IMR-90 (cell line): Measurements from ENCODE around the gene GALNT7. TPM values are rescaled to one million over a fixed set of nuclear protein-coding genes. Genes with fewer than 3 reads are reported as not detected.

Experiments used
- ATAC-seq: fragments of 200-7000 bp; cut with Tn5 transposase; 2 replicates; pipeline ENCODE4 v1.9.1; 2020; ENCODE audit warnings: low read depth, mild to moderate bottlenecking, moderate library complexity
- BruUV-seq: library from RNA; stranded (reverse); fragments of 400-500 nt; replicated peaks from 2 replicates; lab custom pipeline; 2021; lab: Mats Ljungman, UMichigan
- CTCF ChIA-PET: fragments of 300-600 bp; formaldehyde crosslinking; extraction: SDS; loops from one replicate; lab custom pipeline; 2021; ENCODE audit warnings: antibody characterized with exemption; lab: Yijun Ruan, JAX
- POLR2A ChIA-PET: fragments of 300-600 bp; sonication (Branson Sonifier 250); formaldehyde crosslinking; loops from one replicate; lab custom pipeline; 2022; ENCODE audit warnings: antibody characterized with exemption; ENCODE audit not compliant: unreplicated experiment; lab: Charles Lee
- DNase-seq: peaks from one replicate; pipeline ENCODE4 v3.0.0; 2013
- H2AFZ ChIP-seq: replicated peaks from 2 replicates; pipeline ENCODE3; 2013; ENCODE audit warnings: low read length, mild to moderate bottlenecking; ENCODE audit not compliant: poor library complexity
- H2AK5ac ChIP-seq: 2 replicates; pipeline ENCODE4 v1.6.1; 2013; ENCODE audit warnings: low read depth, low read length, inconsistent platforms
- H2AK9ac ChIP-seq: replicated peaks from 2 replicates; pipeline ENCODE3; 2013; ENCODE audit warnings: mild to moderate bottlenecking, low read depth, low read length, moderate library complexity; ENCODE audit not compliant: poor library complexity
- H2BK120ac ChIP-seq: 2 replicates; pipeline ENCODE4 v1.6.1; 2013; ENCODE audit warnings: low read depth, low read length, inconsistent platforms
- H2BK15ac ChIP-seq: 3 replicates; pipeline ENCODE4 v1.6.1; 2013; ENCODE audit warnings: low read depth, low read length, inconsistent platforms
- H2BK20ac ChIP-seq: 2 replicates; pipeline ENCODE4 v1.6.1; 2013; ENCODE audit warnings: low read depth, mild to moderate bottlenecking, inconsistent platforms, low read length, moderate library complexity
- H2BK5ac ChIP-seq: 2 replicates; pipeline ENCODE4 v1.6.1; 2013; ENCODE audit warnings: mild to moderate bottlenecking, low read depth, low read length, inconsistent platforms; ENCODE audit not compliant: poor library complexity, severe bottlenecking
- H3K14ac ChIP-seq: replicated peaks from 2 replicates; pipeline ENCODE4 v1.6.1; 2013; ENCODE audit warnings: low read depth, low read length, inconsistent platforms
- H3K18ac ChIP-seq: 2 replicates; pipeline ENCODE4 v1.6.1; 2013; ENCODE audit warnings: low read depth, low read length, control low read depth
- H3K23ac ChIP-seq: 2 replicates; pipeline ENCODE4 v1.6.1; 2013; ENCODE audit warnings: low read depth, low read length, inconsistent platforms
- H3K27ac ChIP-seq: 2 replicates; pipeline ENCODE4 v1.5.1; 2013; ENCODE audit warnings: mild to moderate bottlenecking, control low read depth, low read length; ENCODE audit not compliant: insufficient read depth
- H3K27me3 ChIP-seq: 2 replicates; pipeline ENCODE4 v1.6.1; 2013; ENCODE audit warnings: low read length; ENCODE audit not compliant: control insufficient read depth, insufficient read depth
- H3K36me3 ChIP-seq: 2 replicates; pipeline ENCODE4 v1.6.1; 2013; ENCODE audit warnings: low read length, mixed read lengths; ENCODE audit not compliant: control insufficient read depth, insufficient read depth
- H3K4ac ChIP-seq: 2 replicates; pipeline ENCODE4 v1.6.1; 2013; ENCODE audit warnings: low read depth, low read length, inconsistent platforms
- H3K4me1 ChIP-seq: 2 replicates; pipeline ENCODE4 v1.6.1; 2013; ENCODE audit warnings: low read length, mixed read lengths; ENCODE audit not compliant: control insufficient read depth, insufficient read depth
- H3K4me2 ChIP-seq: 2 replicates; pipeline ENCODE4 v1.6.1; 2013; ENCODE audit warnings: low read depth, mild to moderate bottlenecking, control low read depth, low read length, moderate library complexity
- H3K4me3 ChIP-seq: 2 replicates; pipeline ENCODE4 v1.5.1; 2013; ENCODE audit warnings: low read depth, mild to moderate bottlenecking, control low read depth, low read length, moderate library complexity; ENCODE audit not compliant: insufficient read depth
- H3K56ac ChIP-seq: 2 replicates; pipeline ENCODE4 v1.6.1; 2013; ENCODE audit warnings: low read length, inconsistent platforms; ENCODE audit not compliant: insufficient read depth; ENCODE audit errors: extremely low read depth
- H3K79me1 ChIP-seq, 2 experiments: 2 replicates each; pipeline ENCODE4 v1.6.1; 2013; ENCODE audit warnings: low read length in 2 of 2, inconsistent platforms in 1 of 2, low read depth in 1 of 2
- H3K9ac ChIP-seq: 2 replicates; pipeline ENCODE4 v1.6.1; 2013; ENCODE audit warnings: low read depth, low read length, control low read depth
- H3K9me1 ChIP-seq: 2 replicates; pipeline ENCODE4 v1.6.1; 2013; ENCODE audit warnings: low read length, inconsistent platforms; ENCODE audit not compliant: insufficient read depth
- H3K9me3 ChIP-seq: 2 replicates; pipeline ENCODE4 v1.6.1; 2013; ENCODE audit warnings: low read length; ENCODE audit not compliant: control insufficient read depth, insufficient read depth
- H4K20me1 ChIP-seq: 2 replicates; pipeline ENCODE4 v1.6.1; 2013; ENCODE audit warnings: low read length, inconsistent platforms; ENCODE audit not compliant: insufficient read depth
- H4K5ac ChIP-seq: 2 replicates; pipeline ENCODE4 v1.6.1; 2013; ENCODE audit warnings: mild to moderate bottlenecking, low read depth, low read length, control low read depth
- H4K8ac ChIP-seq, 2 experiments: 2 replicates each; pipeline ENCODE4 v1.6.1; 2013; ENCODE audit warnings: low read depth in 2 of 2, low read length in 2 of 2, control low read depth in 1 of 2, inconsistent platforms in 1 of 2
- H4K91ac ChIP-seq: 2 replicates; pipeline ENCODE4 v1.6.1; 2013; ENCODE audit warnings: low read depth, low read length, inconsistent platforms; ENCODE audit not compliant: insufficient read depth
- BHLHE40 ChIP-seq: fragments of 150-350 bp; IDR thresholded peaks from 2 replicates; pipeline ENCODE4 v1.6.1; 2016; ENCODE audit warnings: mild to moderate bottlenecking, low read depth, low read length
- CEBPB ChIP-seq: IDR thresholded peaks from 2 replicates; pipeline ENCODE4 v1.6.1; 2012; ENCODE audit warnings: low read depth, low read length, improper control_type of control experiment
- CHD1 ChIP-seq: IDR thresholded peaks from 2 replicates; pipeline ENCODE4 v1.6.1; 2012; ENCODE audit warnings: low read depth, low read length, improper control_type of control experiment
- CTCF ChIP-seq: conservative IDR thresholded peaks from 2 replicates; pipeline ENCODE4 v1.5.1; 2012; ENCODE audit warnings: mild to moderate bottlenecking, low read depth, low read length, improper control_type of control experiment
- ELK1 ChIP-seq: fragments of 150-350 bp; IDR thresholded peaks from 2 replicates; pipeline ENCODE4 v1.6.1; 2016; ENCODE audit warnings: low read depth, mild to moderate bottlenecking, low read length, moderate library complexity, borderline replicate concordance
- FOS ChIP-seq: fragments of 150-350 bp; IDR thresholded peaks from 2 replicates; pipeline ENCODE4 v1.6.1; 2016; ENCODE audit warnings: low read depth, low read length
- MAFK ChIP-seq: IDR thresholded peaks from 2 replicates; pipeline ENCODE4 v1.6.1; 2012; ENCODE audit warnings: low read depth, low read length, improper control_type of control experiment
- MAZ ChIP-seq: IDR thresholded peaks from 2 replicates; pipeline ENCODE4 v1.6.1; 2012; ENCODE audit warnings: low read depth, mild to moderate bottlenecking, low read length, improper control_type of control experiment, moderate library complexity, borderline replicate concordance
- MXI1 ChIP-seq: IDR thresholded peaks from 2 replicates; pipeline ENCODE4 v1.6.1; 2012; ENCODE audit warnings: low read depth, mild to moderate bottlenecking, low read length, moderate library complexity, borderline replicate concordance
- NFE2L2 ChIP-seq: fragments of 150-350 bp; IDR thresholded peaks from 2 replicates; pipeline ENCODE4 v1.6.1; 2016; ENCODE audit warnings: low read depth, mild to moderate bottlenecking, low read length
- POLR2A ChIP-seq: IDR thresholded peaks from 2 replicates; pipeline ENCODE4 v1.6.1; 2012; ENCODE audit warnings: mild to moderate bottlenecking, low read depth, low read length
- RAD21 ChIP-seq: IDR thresholded peaks from 2 replicates; pipeline ENCODE4 v1.6.1; 2012; ENCODE audit warnings: low read length, improper control_type of control experiment
- RCOR1 ChIP-seq: IDR thresholded peaks from 2 replicates; pipeline ENCODE4 v1.6.1; 2012; ENCODE audit warnings: mild to moderate bottlenecking, low read length, improper control_type of control experiment; ENCODE audit not compliant: insufficient replicate concordance
- RFX5 ChIP-seq: IDR thresholded peaks from 2 replicates; pipeline ENCODE4 v1.8.0; 2012; ENCODE audit warnings: low read depth, mild to moderate bottlenecking, low read length, moderate library complexity
- SMC3 ChIP-seq: fragments of 150-350 bp; IDR thresholded peaks from 2 replicates; pipeline ENCODE4 v1.6.1; 2016; ENCODE audit warnings: low read depth, mild to moderate bottlenecking, antibody characterized with exemption, low read length, moderate library complexity
- WGBS, 2 experiments: methylation state at CpG; one replicate each; pipeline versions ENCODE4 v1.1.5 to v1.1.7; 2013; ENCODE audit warnings: missing lambda C conversion rate in 2 of 2; ENCODE audit not compliant: insufficient read length in 1 of 2; ENCODE audit errors: extremely low coverage in 2 of 2; 5-methylcytosine and 5-hydroxymethylcytosine counted together
- dilution Hi-C: fragments of 300-500 bp; cut with HindIII; formaldehyde crosslinking; loops from one replicate; pipeline ENCODE4 v1.14.3; 2018; ENCODE audit warnings: low sequenced_read_pairs; ENCODE audit not compliant: unreplicated experiment
- in situ Hi-C: fragments of 300-500 bp; cut with MboI; formaldehyde crosslinking; loops from 3 replicates; pipeline ENCODE4 v1.14.3; 2019; ENCODE audit warnings: low sequenced_read_pairs, inconsistent platforms, mixed read lengths
- intact Hi-C: fragments of 100-400 bp; cut with micrococcal nuclease; formaldehyde crosslinking; loops from 2 replicates; pipeline ENCODE4 v1.10.0; 2022
- polyA plus RNA-seq, 3 experiments: library from polyadenylated mRNA; depleted of rRNA; stranded (reverse); fragments of >200 nt; gene quantifications; 2 replicates each; pipeline ENCODE4 v1.2.3, GENCODE V29; 2012; ENCODE audit warnings: low replicate concordance in 1 of 3
- total RNA-seq: library from RNA; depleted of rRNA; stranded (reverse); fragments of >200 nt; gene quantifications from 2 replicates; pipeline ENCODE4 v1.2.3, GENCODE V29; 2012

The GALNT7 gene
- total and polyA plus RNA-seq, 2 of the 4 experiments (the other 2 are of a cell fraction) = 19.1 to 31.2 TPM

- TF ChIP-seq MXI1 (no peak), RAD21 (no peak), CTCF (no peak), NFE2L2 (no peak), ELK1 (no peak), MAFK (no peak), FOS (no peak), POLR2A (no peak), BHLHE40 (no peak), CEBPB (no peak), SMC3 (no peak), CHD1 (no peak), MAZ (no peak), RFX5 (no peak), RCOR1 (no peak)
- peaks cover 0 to 6% of the 10 kb centered on the region in 2 experiments; a peak in 1 of 4 replicates for H3K79me1 ChIP-seq
- CTCF ChIA-PET = interaction anchor here (0.9 kb wide), 1 partner anchor 13 kb away, joined by 3 read pairs; no protein-coding TSS in a partner anchor
- H3K9me3 ChIP-seq = no peaks in the 10 kb centered on the region
- WGBS, 2 experiments = no CpG with 5 or more reads among the region's 3 CpGs
- ATAC-seq (no peak; the same call in 1 of the 2 replicates), DNase-seq (no peak)
- dilution Hi-C loops (no loop called here), in situ Hi-C loops (no loop called here), intact Hi-C loops (no loop called here)
- H4K91ac ChIP-seq = no peak overlapping the region
- H2BK15ac ChIP-seq = no peak overlapping the region
- no peak overlapping the region for H2BK120ac ChIP-seq
- H3K27me3 ChIP-seq = peaks cover 9% of the 10 kb centered on the region; the same call in 1 of the 2 replicates
- H4K20me1 ChIP-seq = no peaks in the 10 kb centered on the region
- no peak overlapping the region for H4K5ac ChIP-seq
- H2BK5ac ChIP-seq = no peak overlapping the region
- no peak overlapping the region for H3K4me3 ChIP-seq
- BruUV-seq = no TSS peak
- no peak overlapping the region for H3K4me2 ChIP-seq
- no peak overlapping the region for H2BK20ac ChIP-seq
- no peak overlapping the region for H3K23ac ChIP-seq
- H3K14ac ChIP-seq = no peak overlapping the region
- H2AK9ac ChIP-seq = no peak overlapping the region
- no peak overlapping the region for H2AK5ac ChIP-seq
- POLR2A ChIA-PET = interaction anchor here (1.0 kb wide), 1 partner anchor 8 kb away, joined by 4 read pairs; no protein-coding TSS in a partner anchor
- no peaks in the 10 kb centered on the region for H3K9me1 ChIP-seq
- no peak overlapping the region for H3K4ac ChIP-seq
- H3K36me3 ChIP-seq = no peaks in the 10 kb centered on the region
- H3K9ac ChIP-seq = no peak overlapping the region
- no peak overlapping the region for H3K27ac ChIP-seq
- no peak overlapping the region for H4K8ac ChIP-seq
- H3K4me1 ChIP-seq = peaks cover 2% of the 10 kb centered on the region; the same call in 1 of the 2 replicates
- H3K56ac ChIP-seq = no peak overlapping the region
- H2AFZ ChIP-seq = no peak overlapping the region
- no peak overlapping the region for H3K18ac ChIP-seq
Measured at GRCh38 chr4:173243917-173244658, 75.5 kb downstream of the GALNT7 start.
